HEK293T (cell line): ENCODE data around the gene DRD1.

Source experiments
- CTCF ChIA-PET: fragments of 350-600 bp; formaldehyde crosslinking; extraction: SDS; loops from one replicate; lab custom pipeline; 2021; ENCODE audit warnings: antibody characterized with exemption, inconsistent platforms; lab: Yijun Ruan, JAX
- POLR2A ChIA-PET: fragments of 350-600 bp; formaldehyde crosslinking; extraction: SDS; loops from one replicate; lab custom pipeline; 2020; ENCODE audit warnings: antibody characterized with exemption, inconsistent platforms; lab: Yijun Ruan, JAX
- DNase-seq: peaks from one replicate; pipeline ENCODE4 v3.0.0; 2012; ENCODE audit warnings: mixed read lengths; ENCODE audit errors: extremely low spot score
- ARNT ChIP-seq: fragments of 450-650 bp; IDR thresholded peaks from 2 replicates; pipeline ENCODE4 v1.6.1; 2017; ENCODE audit warnings: mild to moderate bottlenecking
- BHLHE40 ChIP-seq: fragments of 450-650 bp; IDR thresholded peaks from 2 replicates; pipeline ENCODE4 v1.6.1; 2016; ENCODE audit warnings: mild to moderate bottlenecking, moderate library complexity, borderline replicate concordance
- CTBP1 ChIP-seq: fragments of 450-650 bp; IDR thresholded peaks from 2 replicates; pipeline ENCODE4 v1.6.1; 2016; ENCODE audit warnings: borderline replicate concordance
- ELF4 ChIP-seq: fragments of 450-650 bp; IDR thresholded peaks from 2 replicates; pipeline ENCODE4 v1.6.1; 2017; ENCODE audit warnings: antibody characterized with exemption
- FOXA1 ChIP-seq: fragments of 450-650 bp; IDR thresholded peaks from 2 replicates; pipeline ENCODE4 v1.6.1; 2016; ENCODE audit warnings: mild to moderate bottlenecking
- FOXK2 ChIP-seq: fragments of 450-650 bp; IDR thresholded peaks from 2 replicates; pipeline ENCODE4 v1.6.1; 2016; ENCODE audit warnings: mild to moderate bottlenecking
- FOXM1 ChIP-seq: fragments of 450-650 bp; IDR thresholded peaks from 2 replicates; pipeline ENCODE4 v1.6.1; 2017; ENCODE audit warnings: mild to moderate bottlenecking, borderline replicate concordance
- HDGF ChIP-seq: fragments of 450-650 bp; IDR thresholded peaks from 2 replicates; pipeline ENCODE4 v1.6.1; 2017; ENCODE audit warnings: antibody characterized with exemption, borderline replicate concordance
- L3MBTL2 ChIP-seq: fragments of 450-650 bp; conservative IDR thresholded peaks from 2 replicates; pipeline ENCODE4 v1.6.1; 2016; ENCODE audit warnings: mild to moderate bottlenecking
- LEF1 ChIP-seq: fragments of 450-650 bp; IDR thresholded peaks from 2 replicates; pipeline ENCODE4 v1.6.1; 2017; ENCODE audit warnings: mild to moderate bottlenecking, borderline replicate concordance
- NFRKB ChIP-seq: fragments of 450-650 bp; IDR thresholded peaks from 2 replicates; pipeline ENCODE4 v1.6.1; 2016; ENCODE audit warnings: mild to moderate bottlenecking, moderate library complexity
- PKNOX1 ChIP-seq: fragments of 450-650 bp; IDR thresholded peaks from 2 replicates; pipeline ENCODE4 v1.6.1; 2016
- SP1 ChIP-seq: fragments of 450-650 bp; IDR thresholded peaks from 2 replicates; pipeline ENCODE4 v1.6.1; 2017
- SUZ12 ChIP-seq: fragments of 450-650 bp; IDR thresholded peaks from 2 replicates; pipeline ENCODE4 v1.6.1; 2016; ENCODE audit warnings: mild to moderate bottlenecking
- TARDBP ChIP-seq: fragments of 450-650 bp; IDR thresholded peaks from 2 replicates; pipeline ENCODE4 v1.6.1; 2016
- ZNF384 ChIP-seq: fragments of 450-650 bp; IDR thresholded peaks from 2 replicates; pipeline ENCODE4 v1.6.1; 2016

DRD1 gene

GRCh38 chr5:175471196-175471595, 27.2 kb upstream of the DRD1 start:
- CTCF ChIA-PET = no interaction called here
- no peak for TF ChIP-seq NFRKB
- no peak for TF ChIP-seq ARNT
- no peak for TF ChIP-seq SP1
- no peak for TF ChIP-seq ZNF384
- no peak for TF ChIP-seq LEF1
- no peak for TF ChIP-seq FOXK2
- no peak for TF ChIP-seq L3MBTL2
- TF ChIP-seq PKNOX1 = no peak
- TF ChIP-seq CTBP1 = no peak
- DNase-seq = no peak
- POLR2A ChIA-PET = no interaction called here

DNA sequence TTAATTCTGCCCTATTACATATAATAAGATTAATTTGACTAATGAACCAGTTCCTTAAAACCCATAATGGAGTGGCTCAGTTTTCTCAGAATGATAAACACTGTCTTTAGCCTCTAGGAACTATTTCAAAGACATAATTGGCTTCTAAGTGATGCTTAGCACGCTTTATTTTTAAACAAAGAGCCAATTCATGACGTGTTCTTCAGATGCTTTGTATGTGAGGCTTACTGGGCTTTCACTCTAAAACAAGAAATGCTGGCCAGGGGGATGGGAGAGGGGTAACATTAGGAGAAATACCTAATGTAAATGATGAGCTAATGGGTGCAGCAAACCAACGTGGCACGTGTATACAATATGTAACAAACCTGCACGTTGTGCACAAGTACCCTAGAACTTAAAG, 26.8 kb upstream of the DRD1 start:
- ChIA-PET CTCF (no interaction called here), POLR2A (interaction anchor here (2.3 kb wide), 1 partner anchor 7 kb away, joined by 9 read pairs; the partner anchor contains the start of gene SFXN1)
- TF ChIP-seq ELF4 (no peak), BHLHE40 (no peak), TARDBP (no peak), LEF1 (no peak), FOXA1 (no peak), PKNOX1 (no peak), SUZ12 (no peak), NFRKB (no peak), L3MBTL2 (no peak), SP1 (no peak), FOXK2 (no peak), ARNT (no peak), HDGF (no peak)
- DNase-seq = no peak

DNA sequence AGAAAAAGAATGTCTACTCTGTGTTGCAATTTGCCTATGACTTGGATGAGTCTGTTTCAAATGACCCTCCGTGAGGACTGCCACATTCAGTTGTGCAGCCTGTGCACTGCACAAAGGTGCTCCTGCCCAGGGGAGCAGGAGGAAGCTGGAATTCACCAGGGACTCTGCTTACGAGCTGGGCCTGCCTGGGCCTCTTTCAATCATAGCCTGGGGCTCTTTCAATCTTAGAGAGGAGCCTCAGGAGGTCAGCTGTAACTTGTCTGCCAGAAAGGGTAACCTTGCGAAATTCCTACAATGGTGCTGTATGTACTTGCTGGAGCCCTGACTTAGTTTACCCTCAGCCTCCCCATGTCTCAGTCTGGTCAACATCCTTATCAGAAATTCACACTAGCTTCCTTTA, 25.9 kb upstream of the DRD1 start:
- TF ChIP-seq ZNF384 = no peak
- TF ChIP-seq CTBP1 = no peak
- TF ChIP-seq HDGF = no peak
- no peak for TF ChIP-seq ARNT
- TF ChIP-seq FOXA1 = no peak
- no peak for TF ChIP-seq FOXK2
- no peak for TF ChIP-seq LEF1
- no peak for TF ChIP-seq TARDBP
- no peak for TF ChIP-seq SP1
- no peak for TF ChIP-seq PKNOX1
- TF ChIP-seq L3MBTL2 = no peak
- no peak for TF ChIP-seq BHLHE40
- no peak for TF ChIP-seq SUZ12
- TF ChIP-seq FOXM1 = no peak
- no peak for TF ChIP-seq NFRKB
- no peak for TF ChIP-seq ELF4
- DNase-seq = no peak
- POLR2A ChIA-PET = interaction anchor here (2.3 kb wide), 1 partner anchor 8 kb away, joined by 9 read pairs; the partner anchor contains the start of gene SFXN1
- CTCF ChIA-PET = interaction anchor here (0.7 to 0.8 kb wide), 2 partner anchors 10 to 22 kb away, joined by 3 read pairs; no protein-coding TSS in a partner anchor

DNA sequence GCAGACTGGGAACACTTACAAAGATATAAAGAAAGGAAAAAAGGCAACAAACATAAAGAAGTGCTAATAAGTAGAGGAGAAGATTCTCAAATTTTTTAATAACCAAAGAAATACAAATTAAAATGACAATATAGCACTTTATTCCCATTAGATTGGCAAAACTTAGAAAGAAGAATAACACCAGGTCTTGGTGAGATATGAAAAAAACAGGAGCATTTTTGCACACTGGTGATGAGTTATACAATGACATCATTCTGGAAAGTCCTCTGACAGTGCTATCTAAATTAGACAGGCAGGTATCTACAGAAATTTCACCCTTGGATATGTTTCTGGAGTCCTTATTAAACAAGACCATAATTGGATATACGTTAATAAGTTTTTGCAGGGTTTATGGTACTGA, 24.9 kb upstream of the DRD1 start:
- CTCF ChIA-PET = no interaction called here
- no peak for TF ChIP-seq SUZ12
- no peak for TF ChIP-seq FOXA1
- no peak for TF ChIP-seq SP1
- TF ChIP-seq LEF1 = no peak
- TF ChIP-seq PKNOX1 = no peak
- no peak for TF ChIP-seq CTBP1
- no peak for TF ChIP-seq HDGF
- no peak for TF ChIP-seq BHLHE40
- TF ChIP-seq ELF4 = no peak
- no peak for TF ChIP-seq L3MBTL2
- TF ChIP-seq FOXM1 = no peak
- no peak for TF ChIP-seq ZNF384
- no peak for TF ChIP-seq NFRKB
- no peak for TF ChIP-seq TARDBP
- TF ChIP-seq FOXK2 = no peak
- no peak for DNase-seq
- POLR2A ChIA-PET = interaction anchor here (2.3 kb wide), 1 partner anchor 9 kb away, joined by 9 read pairs; the partner anchor contains the start of gene SFXN1

DNA sequence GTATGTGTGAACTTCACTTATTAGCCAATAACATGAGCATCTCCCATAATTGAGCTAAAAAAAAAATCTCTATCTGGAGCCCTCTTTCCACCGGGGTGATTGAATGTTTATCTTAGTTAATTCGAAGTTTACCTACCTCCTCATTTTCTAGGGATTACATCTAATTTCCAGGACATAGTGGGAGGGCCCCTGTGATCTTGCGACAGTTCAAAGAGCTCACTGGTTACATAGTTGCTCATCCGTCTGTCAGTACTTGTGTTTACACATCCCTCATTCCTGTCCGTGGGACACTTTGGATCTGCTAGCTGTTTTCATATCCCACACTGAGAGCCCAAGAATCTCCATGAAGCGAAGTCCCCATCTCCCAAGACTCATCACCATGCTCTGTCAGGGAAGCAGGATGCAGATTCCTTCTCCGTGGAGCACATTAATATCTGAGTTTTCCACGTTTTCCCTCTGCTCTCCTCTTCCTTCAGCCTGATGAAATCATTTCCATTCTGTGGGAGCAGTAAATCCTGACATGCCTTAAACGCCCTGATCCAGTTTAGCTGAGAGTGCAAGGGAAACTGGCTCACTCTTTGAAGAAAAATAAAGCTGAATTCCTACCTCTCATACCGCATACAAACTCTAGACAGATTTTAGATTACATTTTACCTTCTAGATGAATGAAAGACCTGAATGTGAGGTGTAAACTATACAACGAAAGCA, 24.2 kb upstream of the DRD1 start:
- no peak for DNase-seq
- TF ChIP-seq FOXM1 = no peak
- TF ChIP-seq ARNT = no peak
- TF ChIP-seq L3MBTL2 = no peak
- no peak for TF ChIP-seq FOXA1
- TF ChIP-seq HDGF = no peak
- ChIA-PET CTCF (interaction anchor here (0.6 kb wide), 1 partner anchor 452 kb away, joined by 4 read pairs; no protein-coding TSS in a partner anchor), POLR2A (interaction anchor here (2.2 to 2.3 kb wide), 2 partner anchors 10 kb away, joined by 8 to 9 read pairs; partner anchors contain the start of gene SFXN1)
